VCaP (cell line): Measurements from ENCODE around the gene RHOG.

Experiments
- H3K27ac ChIP-seq: fragments of 450-650 bp; 2 replicates; pipeline ENCODE4 v1.5.1; 2017
- TF ChIP-seq, protein P1 (sequence below): fragments of 450-650 bp; conservative IDR thresholded peaks from 2 replicates; pipeline ENCODE4 v1.5.1; 2017; ENCODE audit warnings: mild to moderate bottlenecking, moderate library complexity

Gene RHOG

GRCh38 chr11:3833449-3833848 is 7.3 kb downstream of the RHOG start:
- TF ChIP-seq, protein P1, sequence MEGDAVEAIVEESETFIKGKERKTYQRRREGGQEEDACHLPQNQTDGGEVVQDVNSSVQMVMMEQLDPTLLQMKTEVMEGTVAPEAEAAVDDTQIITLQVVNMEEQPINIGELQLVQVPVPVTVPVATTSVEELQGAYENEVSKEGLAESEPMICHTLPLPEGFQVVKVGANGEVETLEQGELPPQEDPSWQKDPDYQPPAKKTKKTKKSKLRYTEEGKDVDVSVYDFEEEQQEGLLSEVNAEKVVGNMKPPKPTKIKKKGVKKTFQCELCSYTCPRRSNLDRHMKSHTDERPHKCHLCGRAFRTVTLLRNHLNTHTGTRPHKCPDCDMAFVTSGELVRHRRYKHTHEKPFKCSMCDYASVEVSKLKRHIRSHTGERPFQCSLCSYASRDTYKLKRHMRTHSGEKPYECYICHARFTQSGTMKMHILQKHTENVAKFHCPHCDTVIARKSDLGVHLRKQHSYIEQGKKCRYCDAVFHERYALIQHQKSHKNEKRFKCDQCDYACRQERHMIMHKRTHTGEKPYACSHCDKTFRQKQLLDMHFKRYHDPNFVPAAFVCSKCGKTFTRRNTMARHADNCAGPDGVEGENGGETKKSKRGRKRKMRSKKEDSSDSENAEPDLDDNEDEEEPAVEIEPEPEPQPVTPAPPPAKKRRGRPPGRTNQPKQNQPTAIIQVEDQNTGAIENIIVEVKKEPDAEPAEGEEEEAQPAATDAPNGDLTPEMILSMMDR = no peak
- no peak overlapping the region for H3K27ac ChIP-seq

- no peak overlapping the region for H3K27ac ChIP-seq
Measured at GRCh38 chr11:3832816-3833215, 7.9 kb downstream of the RHOG start.

DNA sequence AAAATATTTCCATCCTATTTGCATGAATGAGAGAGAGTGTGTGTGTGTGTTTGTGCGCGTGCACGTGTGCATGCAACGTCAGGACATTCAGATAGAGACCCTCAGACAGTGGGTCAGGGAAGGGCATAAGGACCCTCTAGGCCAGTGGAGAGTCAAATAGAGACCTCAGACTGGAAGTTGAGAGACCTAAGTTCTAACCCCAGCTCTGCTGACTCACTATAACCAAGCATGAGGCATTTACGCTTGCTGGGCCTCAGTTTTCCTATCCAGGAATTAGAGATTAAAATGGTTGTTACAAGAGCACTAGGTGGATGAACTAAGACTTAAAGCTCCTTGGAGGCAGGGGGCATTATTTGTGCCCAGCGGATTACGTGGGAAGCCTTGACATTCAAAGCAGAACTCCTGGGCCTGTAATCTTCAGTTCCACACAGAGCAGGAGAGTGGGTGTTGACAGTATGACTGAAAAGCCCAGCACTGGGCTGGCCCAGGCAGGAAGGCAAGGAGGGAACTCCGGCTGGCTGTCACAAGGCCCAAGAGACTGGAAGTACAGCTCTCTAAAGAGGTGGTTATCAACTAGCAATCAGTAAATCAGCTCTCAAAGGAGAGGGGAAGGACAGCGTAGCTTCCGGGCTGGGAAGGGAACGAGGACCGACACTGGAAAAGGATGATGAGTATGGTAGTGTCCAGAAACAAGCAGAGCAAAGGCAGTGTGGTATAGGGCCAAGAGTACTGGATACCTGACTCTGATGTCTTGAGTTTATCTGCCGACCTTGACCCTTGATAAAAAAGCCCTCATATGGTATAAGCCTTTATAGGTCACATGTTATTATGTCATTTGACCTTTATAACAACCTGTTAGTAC is 9.2 kb downstream of the RHOG start:
- no peak overlapping the region for H3K27ac ChIP-seq
- TF ChIP-seq, protein P1 = no peak

More at GRCh38 chr11:3832816-3833215, 7.9 kb downstream of the RHOG start:
- TF ChIP-seq, protein P1 = no peak

GRCh38 chr11:3830730-3831129 is 10.0 kb downstream of the RHOG start:
- TF ChIP-seq, protein P1 = no peak
- H3K27ac ChIP-seq = no peak overlapping the region

- TF ChIP-seq, protein P1 = no peak
- no peak overlapping the region for H3K27ac ChIP-seq
Measured at GRCh38 chr11:3830088-3830487, 10.7 kb downstream of the RHOG start.

DNA sequence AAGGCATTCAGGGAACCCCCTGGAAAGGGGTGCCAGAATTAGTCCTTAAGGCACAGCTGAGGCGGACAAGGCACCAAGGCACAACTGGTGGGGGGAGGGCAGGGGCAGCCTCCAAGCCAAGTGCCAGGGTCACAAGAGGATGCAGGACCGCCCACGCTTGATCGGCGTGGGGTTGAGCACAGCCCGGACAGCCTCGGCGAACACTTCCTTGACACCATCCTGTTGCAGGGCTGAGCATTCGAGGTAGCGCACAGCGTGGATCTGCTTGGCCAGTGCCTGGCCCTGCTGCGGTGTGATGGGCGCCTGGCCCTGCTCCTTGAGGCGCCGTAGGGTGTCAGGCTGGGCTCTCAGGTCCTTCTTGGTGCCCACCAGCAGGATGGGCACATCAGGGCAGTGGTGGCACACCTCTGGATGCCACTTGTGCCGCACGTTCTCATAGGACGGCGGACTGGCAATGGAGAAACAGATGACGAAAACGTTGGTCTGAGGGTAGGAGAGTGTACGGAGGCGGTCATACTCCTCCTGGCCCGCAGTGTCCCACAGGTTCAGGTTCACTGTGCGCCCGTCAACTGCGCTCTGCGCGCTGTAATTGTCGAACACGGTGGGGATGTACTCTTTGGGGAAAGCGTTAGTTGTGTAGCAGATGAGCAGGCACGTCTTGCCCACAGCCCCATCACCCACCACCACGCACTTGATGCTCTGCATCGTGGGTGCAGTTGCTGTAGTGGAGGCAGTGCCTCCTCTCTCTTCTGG is 13.1 kb downstream of the RHOG start:
- no peak overlapping the region for H3K27ac ChIP-seq
- TF ChIP-seq, protein P1 = no peak

- TF ChIP-seq, protein P1 = no peak
- H3K27ac ChIP-seq = no peak overlapping the region
Measured at GRCh38 chr11:3826721-3827120, 14.0 kb downstream of the RHOG start.
